ENCODE measurements around the gene SYT17.

DNA sequence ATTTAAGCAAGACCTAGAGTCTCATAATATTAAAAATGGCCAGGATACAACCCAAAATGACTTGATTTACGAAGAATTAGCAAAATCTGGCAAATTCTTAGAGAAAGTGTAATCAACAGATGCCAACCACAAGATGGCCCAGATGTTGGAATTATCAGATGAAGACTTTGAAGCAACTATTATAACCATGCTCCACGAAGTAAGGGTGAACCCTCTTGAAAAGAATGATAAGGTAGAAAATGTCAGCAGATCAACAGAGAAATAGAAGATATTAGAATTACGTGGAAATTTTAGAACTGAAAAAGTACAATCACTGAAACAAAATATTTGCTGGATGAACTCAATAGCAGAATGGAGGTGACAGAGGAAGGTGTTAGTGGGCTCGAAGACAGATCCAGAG is 67.4 kb downstream of the SYT17 start:
- no peak for TF ChIP-seq POLR2A (IDR thresholded peaks at IDR 0.05)
- TF ChIP-seq, protein P1, sequence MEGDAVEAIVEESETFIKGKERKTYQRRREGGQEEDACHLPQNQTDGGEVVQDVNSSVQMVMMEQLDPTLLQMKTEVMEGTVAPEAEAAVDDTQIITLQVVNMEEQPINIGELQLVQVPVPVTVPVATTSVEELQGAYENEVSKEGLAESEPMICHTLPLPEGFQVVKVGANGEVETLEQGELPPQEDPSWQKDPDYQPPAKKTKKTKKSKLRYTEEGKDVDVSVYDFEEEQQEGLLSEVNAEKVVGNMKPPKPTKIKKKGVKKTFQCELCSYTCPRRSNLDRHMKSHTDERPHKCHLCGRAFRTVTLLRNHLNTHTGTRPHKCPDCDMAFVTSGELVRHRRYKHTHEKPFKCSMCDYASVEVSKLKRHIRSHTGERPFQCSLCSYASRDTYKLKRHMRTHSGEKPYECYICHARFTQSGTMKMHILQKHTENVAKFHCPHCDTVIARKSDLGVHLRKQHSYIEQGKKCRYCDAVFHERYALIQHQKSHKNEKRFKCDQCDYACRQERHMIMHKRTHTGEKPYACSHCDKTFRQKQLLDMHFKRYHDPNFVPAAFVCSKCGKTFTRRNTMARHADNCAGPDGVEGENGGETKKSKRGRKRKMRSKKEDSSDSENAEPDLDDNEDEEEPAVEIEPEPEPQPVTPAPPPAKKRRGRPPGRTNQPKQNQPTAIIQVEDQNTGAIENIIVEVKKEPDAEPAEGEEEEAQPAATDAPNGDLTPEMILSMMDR (IDR thresholded peaks at IDR 0.05): no peak

Data from adrenal gland (tissue), 5 donors.